Vagina (tissue), 2 donors: ENCODE measurements around the gene NME8.

ENCODE experiments used
- CTCF ChIP-seq, 3 experiments: fragments of 450-650 bp in 2 of 3; fragments of 200-600 bp in 1 of 3; sonication (generic) in 1 of 3; IDR thresholded peaks; one replicate each; pipeline ENCODE4 v1.5.1; 2017 to 2019; ENCODE audit warnings: antibody characterized with exemption in 3 of 3, mild to moderate bottlenecking in 2 of 3, moderate library complexity in 2 of 3
- POLR2A ChIP-seq, 2 donors: fragments of 450-650 bp; IDR thresholded peaks; one replicate each; pipeline ENCODE4 v1.6.1; 2017; ENCODE audit warnings: antibody characterized with exemption in 2 of 2, mild to moderate bottlenecking in 2 of 2, moderate library complexity in 2 of 2
- POLR2AphosphoS5 ChIP-seq, 2 donors: sonication (generic); formaldehyde crosslinking; IDR thresholded peaks; one replicate each; pipeline ENCODE4 v1.9.0; 2017; ENCODE audit warnings: antibody characterized with exemption in 2 of 2, mild to moderate bottlenecking in 2 of 2, low read depth in 1 of 2; ENCODE audit not compliant: insufficient read depth in 1 of 2

- TF ChIP-seq CTCF (IDR thresholded peaks at IDR 0.05): no peak
- peak in 1 of 2 donors; percentile 23 for TF ChIP-seq POLR2AphosphoS5 (IDR thresholded peaks at IDR 0.05; ENCODE audit: insufficient read depth in 1 of 2, low read depth in 1 of 2)
- no peak for TF ChIP-seq POLR2A (IDR thresholded peaks at IDR 0.05)
These were observed 94.7 kb downstream of the NME8 start for GRCh38 chr7:37942934-37943610.
